ENCODE data around the gene MAP1S.

The MAP1S gene

DNA sequence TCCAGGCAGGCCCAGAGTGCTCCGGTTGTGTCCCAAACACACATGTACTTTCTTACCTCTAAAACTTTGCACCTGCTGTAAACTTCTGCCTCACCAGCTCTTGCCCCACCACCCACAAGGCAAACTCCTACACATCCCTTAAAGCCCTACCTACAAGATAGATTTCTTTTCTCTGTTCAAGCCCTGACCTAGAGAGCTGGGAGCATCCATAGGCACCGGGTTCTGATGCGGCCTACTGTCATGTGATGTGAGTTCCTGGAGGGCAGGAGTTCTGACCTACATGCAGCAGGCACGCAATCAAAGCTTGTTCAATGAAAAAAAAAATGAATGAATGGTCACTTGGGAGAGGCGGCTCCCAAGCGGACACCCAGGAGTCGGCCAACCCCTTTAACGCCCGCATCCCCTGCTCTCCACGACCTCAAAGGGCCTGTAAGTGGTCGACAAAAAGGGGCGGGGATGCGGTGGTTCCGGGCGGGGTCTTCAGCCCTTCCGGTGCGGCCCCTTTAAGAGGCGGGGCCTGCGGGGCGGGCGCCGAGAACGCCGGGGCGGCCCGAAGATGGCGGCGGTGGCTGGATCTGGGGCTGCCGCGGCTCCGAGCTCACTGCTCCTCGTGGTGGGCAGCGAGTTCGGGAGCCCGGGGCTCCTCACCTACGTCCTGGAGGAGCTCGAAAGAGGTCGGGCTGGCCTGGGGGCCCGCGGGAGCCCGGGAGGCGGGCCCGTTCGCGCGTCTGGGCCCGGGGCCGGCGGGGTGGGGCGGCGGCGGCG is at the start of gene MAP1S:
Gene MAP1S (plus strand): TSS at position 534 of the 765 bp plus-strand sequence. CDS start 23 bp downstream, at position 557.
- Mint-ChIP-seq H3K36me3 (no peaks in the 10 kb centered on the region), H3K9me3 (ENCODE audit: low read depth) (no peaks in the 10 kb centered on the region), H3K27me3 (no peaks in the 10 kb centered on the region), H3K27ac (peak within 1 kb of the TSS; percentile 85), H3K4me3 (peak within 1 kb of the TSS; percentile 93), H3K4me1 (ENCODE audit: low read depth) (peaks cover 30% of the 10 kb centered on the region)

DNA sequence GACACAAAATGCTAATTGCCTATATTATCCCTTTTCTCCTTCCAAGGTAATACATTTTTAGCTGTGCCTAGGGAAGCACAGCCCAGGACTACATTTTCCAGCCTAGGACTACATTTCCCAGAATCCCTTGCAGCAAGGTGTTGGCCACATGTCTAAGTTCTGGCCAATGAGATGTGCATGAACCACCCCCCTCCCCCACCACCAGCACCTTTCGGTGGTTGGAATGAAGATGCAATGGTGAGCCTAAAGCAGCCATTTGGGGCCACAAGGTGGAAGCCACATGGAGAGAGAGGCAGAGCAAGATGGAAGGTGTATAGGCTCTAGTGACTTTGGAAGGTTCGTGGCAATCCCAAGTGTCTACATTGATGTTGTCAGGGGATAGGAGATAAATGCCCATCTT is 47.4 kb upstream of the MAP1S start:
- Mint-ChIP-seq H3K27me3 (peaks cover 7% of the 10 kb centered on the region), H3K27ac (no peak overlapping the region), H3K4me1 (ENCODE audit: low read depth) (no peaks in the 10 kb centered on the region), H3K9me3 (ENCODE audit: low read depth) (no peaks in the 10 kb centered on the region), H3K36me3 (no peaks in the 10 kb centered on the region), H3K4me3 (no peak overlapping the region)

GRCh38 chr19:17673937-17674799 is 45.1 kb upstream of the MAP1S start:
- Mint-ChIP-seq H3K4me1 (ENCODE audit: low read depth) (no peaks in the 10 kb centered on the region), H3K27me3 (peaks cover 13% of the 10 kb centered on the region), H3K4me3 (no peak overlapping the region), H3K36me3 (no peaks in the 10 kb centered on the region), H3K27ac (no peak overlapping the region), H3K9me3 (ENCODE audit: low read depth) (no peaks in the 10 kb centered on the region)

DNA sequence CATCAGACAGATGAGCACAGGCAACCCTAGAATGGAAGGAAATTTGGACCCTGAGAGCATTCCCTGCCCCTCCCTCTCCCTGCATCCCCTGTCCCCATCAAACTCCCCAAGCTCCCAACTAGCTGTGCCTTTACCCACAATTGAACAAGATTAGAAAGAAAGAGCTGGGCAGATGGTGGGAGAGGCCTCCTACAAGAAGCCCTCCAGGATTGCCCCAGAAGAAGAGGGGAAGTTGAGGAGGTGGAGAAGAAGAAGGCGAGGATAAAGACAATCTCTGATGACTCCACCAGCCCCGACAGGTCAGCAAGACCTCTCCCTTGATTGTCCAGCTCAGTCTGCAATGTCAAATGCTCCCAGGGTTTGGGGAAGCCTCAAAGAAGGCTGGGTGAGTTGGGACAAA is 43.0 kb upstream of the MAP1S start:
- Mint-ChIP-seq H3K36me3 (no peaks in the 10 kb centered on the region), H3K9me3 (ENCODE audit: low read depth) (no peaks in the 10 kb centered on the region), H3K27ac (no peak overlapping the region), H3K4me3 (no peak overlapping the region), H3K27me3 (peaks cover 22% of the 10 kb centered on the region), H3K4me1 (ENCODE audit: low read depth) (peaks cover 5% of the 10 kb centered on the region)

DNA sequence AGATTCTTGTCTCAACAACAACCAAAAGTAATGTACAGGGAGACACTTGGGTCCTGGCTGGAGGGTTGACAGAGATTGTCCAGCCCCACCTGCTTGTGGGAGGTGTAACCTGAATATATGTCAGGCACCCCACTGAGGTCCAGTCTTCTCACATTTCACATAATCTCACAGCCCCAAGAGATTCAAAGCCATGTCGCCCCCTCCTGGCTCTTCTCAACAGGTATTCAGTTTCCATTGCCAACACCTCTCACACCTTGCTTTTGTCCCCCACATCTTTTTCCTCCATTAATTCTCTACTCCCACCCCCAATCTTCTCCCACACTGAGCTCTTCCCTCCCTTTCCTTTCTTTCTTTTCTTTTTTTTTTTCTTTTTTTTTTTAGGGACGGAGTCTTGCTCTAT is 42.3 kb upstream of the MAP1S start:
- Mint-ChIP-seq H3K4me3 (no peak overlapping the region), H3K9me3 (ENCODE audit: low read depth) (no peaks in the 10 kb centered on the region), H3K27me3 (peaks cover 21% of the 10 kb centered on the region), H3K27ac (no peak overlapping the region), H3K4me1 (ENCODE audit: low read depth) (peaks cover 5% of the 10 kb centered on the region), H3K36me3 (no peaks in the 10 kb centered on the region)

GRCh38 chr19:17678836-17679235 is 40.4 kb upstream of the MAP1S start:
- H3K27ac Mint-ChIP-seq = no peak overlapping the region
- H3K27me3 Mint-ChIP-seq = peaks cover 35% of the 10 kb centered on the region
- H3K4me3 Mint-ChIP-seq = no peak overlapping the region
- H3K4me1 Mint-ChIP-seq (ENCODE audit: low read depth) = peaks cover 5% of the 10 kb centered on the region
- no peaks in the 10 kb centered on the region for H3K9me3 Mint-ChIP-seq (ENCODE audit: low read depth)
- no peaks in the 10 kb centered on the region for H3K36me3 Mint-ChIP-seq

DNA sequence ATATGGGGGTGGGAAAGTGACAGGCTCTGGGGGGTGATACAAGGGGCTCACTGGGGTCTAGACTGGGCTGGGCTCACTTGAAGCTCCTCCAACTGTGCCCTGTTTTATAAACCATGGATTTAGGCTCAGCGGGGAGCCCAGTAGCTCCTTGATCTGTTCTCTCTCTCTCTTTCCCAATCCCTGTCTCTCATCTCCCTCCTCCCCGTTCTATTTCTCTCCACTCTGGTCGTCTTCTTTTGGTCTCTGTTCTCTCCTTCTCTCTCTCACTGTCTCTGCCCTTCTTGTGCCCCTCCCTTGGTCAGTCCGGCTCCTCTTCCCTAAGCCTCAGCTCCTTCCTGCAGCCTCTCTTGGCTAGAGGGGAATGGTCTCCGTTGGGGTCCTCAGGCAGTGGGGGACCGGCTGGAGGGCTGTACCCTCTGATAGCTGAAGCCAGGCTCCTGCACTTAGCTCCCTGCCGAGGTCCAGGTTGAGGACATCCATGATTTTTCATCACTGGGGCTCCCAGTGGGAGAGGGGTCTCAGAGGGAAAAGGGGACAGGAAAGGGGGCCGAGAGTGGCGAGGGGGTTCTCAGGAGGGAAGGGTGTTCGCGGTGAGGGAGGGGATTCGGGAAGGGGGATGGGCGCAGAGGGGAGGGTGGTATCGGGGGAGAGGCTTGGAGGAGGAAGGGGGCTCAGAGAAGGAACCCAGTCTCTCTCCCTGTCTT is 39.6 kb upstream of the MAP1S start:
- H3K9me3 Mint-ChIP-seq (ENCODE audit: low read depth) = no peaks in the 10 kb centered on the region
- H3K36me3 Mint-ChIP-seq = no peaks in the 10 kb centered on the region
- no peak overlapping the region for H3K4me3 Mint-ChIP-seq
- H3K4me1 Mint-ChIP-seq (ENCODE audit: low read depth) = peaks cover 5% of the 10 kb centered on the region
- peaks cover 38% of the 10 kb centered on the region for H3K27me3 Mint-ChIP-seq
- H3K27ac Mint-ChIP-seq = no peak overlapping the region

DNA sequence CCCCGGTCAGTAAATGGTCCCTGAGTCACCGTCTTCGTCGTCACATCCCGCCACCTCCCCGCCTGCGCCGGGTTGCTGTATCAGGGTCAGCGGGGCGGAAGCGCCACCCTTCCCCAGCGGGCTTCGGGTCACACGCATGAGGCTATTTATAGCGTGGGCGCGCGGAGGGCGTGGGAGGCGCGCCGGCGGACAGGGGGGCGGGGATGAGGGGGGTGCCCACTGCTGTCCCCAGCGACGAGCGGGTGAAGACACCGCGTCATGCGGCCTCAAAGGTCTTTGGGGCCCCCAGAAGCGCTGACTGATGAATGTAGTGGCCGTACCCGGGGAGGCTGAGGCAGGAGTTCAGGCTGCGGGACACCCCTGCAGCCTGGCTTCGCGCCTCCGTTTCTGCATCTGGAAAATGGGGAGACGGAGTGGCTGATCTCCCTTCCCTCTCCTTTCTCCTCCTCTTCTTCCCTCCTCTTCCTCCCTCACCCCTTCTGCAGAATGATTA is 39.0 kb upstream of the MAP1S start:
- H3K27me3 Mint-ChIP-seq = peaks cover 43% of the 10 kb centered on the region
- H3K36me3 Mint-ChIP-seq = no peaks in the 10 kb centered on the region
- H3K27ac Mint-ChIP-seq = no peak overlapping the region
- H3K4me3 Mint-ChIP-seq = peak overlapping the region; percentile 20
- H3K9me3 Mint-ChIP-seq (ENCODE audit: low read depth) = no peaks in the 10 kb centered on the region
- H3K4me1 Mint-ChIP-seq (ENCODE audit: low read depth) = peaks cover 5% of the 10 kb centered on the region

- Mint-ChIP-seq H3K27ac (no peak overlapping the region), H3K36me3 (no peaks in the 10 kb centered on the region), H3K27me3 (peaks cover 47% of the 10 kb centered on the region), H3K4me3 (no peak overlapping the region), H3K4me1 (ENCODE audit: low read depth) (peaks cover 12% of the 10 kb centered on the region), H3K9me3 (ENCODE audit: low read depth) (no peaks in the 10 kb centered on the region)
These were observed 37.7 kb upstream of the MAP1S start for GRCh38 chr19:17681505-17682125.

GRCh38 chr19:17682273-17682672 is 37.0 kb upstream of the MAP1S start:
- Mint-ChIP-seq H3K4me3 (no peak overlapping the region), H3K4me1 (ENCODE audit: low read depth) (peaks cover 13% of the 10 kb centered on the region), H3K27ac (no peak overlapping the region), H3K36me3 (no peaks in the 10 kb centered on the region), H3K9me3 (ENCODE audit: low read depth) (no peaks in the 10 kb centered on the region), H3K27me3 (peaks cover 49% of the 10 kb centered on the region)

- Mint-ChIP-seq H3K27ac (no peak overlapping the region), H3K4me1 (ENCODE audit: low read depth) (peaks cover 18% of the 10 kb centered on the region), H3K9me3 (ENCODE audit: low read depth) (no peaks in the 10 kb centered on the region), H3K36me3 (no peaks in the 10 kb centered on the region), H3K4me3 (no peak overlapping the region), H3K27me3 (peaks cover 50% of the 10 kb centered on the region)
These were observed 36.2 kb upstream of the MAP1S start for GRCh38 chr19:17683078-17683477.

DNA sequence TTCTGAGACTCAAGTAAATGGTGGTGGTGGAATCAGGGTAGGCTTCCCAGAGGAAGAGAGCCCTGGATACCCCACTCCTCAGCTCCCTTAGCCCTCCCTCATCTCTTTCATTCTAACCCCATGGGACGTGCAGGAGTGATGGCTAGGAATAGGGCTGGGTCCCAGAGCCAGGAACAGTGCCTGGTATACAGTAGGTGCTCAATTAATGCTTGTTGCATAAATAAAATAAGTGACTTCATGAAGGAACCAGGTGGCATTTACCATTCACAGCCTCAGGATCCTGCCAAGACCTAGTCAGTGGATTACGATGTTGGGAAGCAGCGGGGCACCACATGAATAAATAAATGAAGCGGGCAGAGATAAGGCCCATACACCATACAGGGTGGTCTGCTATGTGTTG is 35.0 kb upstream of the MAP1S start:
- Mint-ChIP-seq H3K36me3 (no peaks in the 10 kb centered on the region), H3K4me1 (ENCODE audit: low read depth) (peaks cover 22% of the 10 kb centered on the region), H3K4me3 (no peak overlapping the region), H3K27ac (no peak overlapping the region), H3K27me3 (peaks cover 51% of the 10 kb centered on the region), H3K9me3 (ENCODE audit: low read depth) (no peaks in the 10 kb centered on the region)

- Mint-ChIP-seq H3K4me1 (ENCODE audit: low read depth) (peaks cover 21% of the 10 kb centered on the region), H3K27ac (no peak overlapping the region), H3K4me3 (no peak overlapping the region), H3K9me3 (ENCODE audit: low read depth) (no peaks in the 10 kb centered on the region), H3K27me3 (peaks cover 46% of the 10 kb centered on the region), H3K36me3 (no peaks in the 10 kb centered on the region)
These were observed 33.7 kb upstream of the MAP1S start for GRCh38 chr19:17685451-17686022.

DNA sequence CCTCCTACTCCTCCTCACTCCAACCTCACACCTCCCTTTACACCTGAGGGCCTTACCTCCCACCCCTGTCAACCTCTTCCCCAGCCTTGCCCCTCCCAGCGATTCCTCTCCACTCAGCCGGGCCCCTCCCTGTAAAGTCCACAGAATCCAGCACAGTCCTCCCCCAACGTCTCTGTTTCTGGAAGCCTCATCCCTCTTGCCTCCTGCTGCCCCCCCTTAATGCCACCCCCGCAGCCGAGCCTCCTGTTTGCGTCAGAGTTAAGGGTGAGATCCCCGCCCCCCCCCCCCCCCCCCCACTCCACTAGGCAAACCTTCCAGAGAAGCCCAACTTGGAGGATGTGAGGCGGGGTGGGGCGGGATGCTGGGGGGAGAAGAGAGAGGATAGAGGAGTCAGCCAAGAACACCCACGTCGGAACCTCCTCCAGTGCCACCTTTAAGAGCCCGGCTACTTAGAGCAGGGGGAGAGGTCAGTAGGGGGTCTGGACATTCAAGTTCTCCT is 33.2 kb upstream of the MAP1S start:
- no peaks in the 10 kb centered on the region for H3K9me3 Mint-ChIP-seq (ENCODE audit: low read depth)
- no peak overlapping the region for H3K4me3 Mint-ChIP-seq
- H3K27me3 Mint-ChIP-seq = peaks cover 47% of the 10 kb centered on the region
- no peaks in the 10 kb centered on the region for H3K36me3 Mint-ChIP-seq
- peaks cover 19% of the 10 kb centered on the region for H3K4me1 Mint-ChIP-seq (ENCODE audit: low read depth)
- no peak overlapping the region for H3K27ac Mint-ChIP-seq
